ENCODE measurements around the gene GALNS. TPM values are rescaled to one million over a fixed set of nuclear protein-coding genes. Genes with fewer than 3 reads are reported as not detected.

The GALNS gene
- total RNA-seq, 2 donors from 2014 or later: 24.8 to 38.7 TPM

DNA sequence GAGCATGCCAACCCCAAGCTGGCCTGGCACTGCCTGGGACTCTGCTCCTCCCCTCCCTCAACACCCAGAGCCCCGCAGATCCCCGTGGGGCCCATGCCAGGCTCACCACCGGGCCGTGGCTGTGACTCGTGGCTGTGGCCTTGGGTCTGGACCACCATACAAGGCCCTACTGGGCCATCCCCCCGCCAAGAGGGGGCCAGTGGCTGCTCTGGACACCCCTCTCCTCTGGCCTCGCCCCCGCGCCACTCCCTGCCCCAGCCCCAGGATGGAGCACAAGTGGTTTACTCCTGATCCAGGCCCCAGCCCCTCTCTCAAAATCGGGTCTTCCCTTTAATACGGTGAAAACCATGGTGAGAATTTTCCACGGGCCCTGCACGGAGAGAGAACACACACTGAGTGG lies 6.7 kb upstream of the GALNS start:
- TF ChIP-seq, protein P1, sequence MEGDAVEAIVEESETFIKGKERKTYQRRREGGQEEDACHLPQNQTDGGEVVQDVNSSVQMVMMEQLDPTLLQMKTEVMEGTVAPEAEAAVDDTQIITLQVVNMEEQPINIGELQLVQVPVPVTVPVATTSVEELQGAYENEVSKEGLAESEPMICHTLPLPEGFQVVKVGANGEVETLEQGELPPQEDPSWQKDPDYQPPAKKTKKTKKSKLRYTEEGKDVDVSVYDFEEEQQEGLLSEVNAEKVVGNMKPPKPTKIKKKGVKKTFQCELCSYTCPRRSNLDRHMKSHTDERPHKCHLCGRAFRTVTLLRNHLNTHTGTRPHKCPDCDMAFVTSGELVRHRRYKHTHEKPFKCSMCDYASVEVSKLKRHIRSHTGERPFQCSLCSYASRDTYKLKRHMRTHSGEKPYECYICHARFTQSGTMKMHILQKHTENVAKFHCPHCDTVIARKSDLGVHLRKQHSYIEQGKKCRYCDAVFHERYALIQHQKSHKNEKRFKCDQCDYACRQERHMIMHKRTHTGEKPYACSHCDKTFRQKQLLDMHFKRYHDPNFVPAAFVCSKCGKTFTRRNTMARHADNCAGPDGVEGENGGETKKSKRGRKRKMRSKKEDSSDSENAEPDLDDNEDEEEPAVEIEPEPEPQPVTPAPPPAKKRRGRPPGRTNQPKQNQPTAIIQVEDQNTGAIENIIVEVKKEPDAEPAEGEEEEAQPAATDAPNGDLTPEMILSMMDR (IDR thresholded peaks at IDR 0.05): no peak
- no peak overlapping the region for H3K27ac ChIP-seq
- ATAC-seq (ENCODE audit: insufficient number of reproducible peaks, low FRiP score, low read depth) (no peak), DNase-seq (ENCODE audit: low spot score) (no peak)
- peaks cover 32% of the 10 kb centered on the region for H3K36me3 ChIP-seq
- peaks cover 1 to 4% of the 10 kb centered on the region in 2 donors for H3K4me1 ChIP-seq (ENCODE audit: control insufficient read depth in 1 of 2, low read depth in 2 of 2)
- no peak overlapping the region for H3K4me3 ChIP-seq
- no peaks in the 10 kb centered on the region for H3K9me3 ChIP-seq
- no peaks in the 10 kb centered on the region for H3K27me3 ChIP-seq (replicated peaks; ENCODE audit: insufficient read depth)

DNA sequence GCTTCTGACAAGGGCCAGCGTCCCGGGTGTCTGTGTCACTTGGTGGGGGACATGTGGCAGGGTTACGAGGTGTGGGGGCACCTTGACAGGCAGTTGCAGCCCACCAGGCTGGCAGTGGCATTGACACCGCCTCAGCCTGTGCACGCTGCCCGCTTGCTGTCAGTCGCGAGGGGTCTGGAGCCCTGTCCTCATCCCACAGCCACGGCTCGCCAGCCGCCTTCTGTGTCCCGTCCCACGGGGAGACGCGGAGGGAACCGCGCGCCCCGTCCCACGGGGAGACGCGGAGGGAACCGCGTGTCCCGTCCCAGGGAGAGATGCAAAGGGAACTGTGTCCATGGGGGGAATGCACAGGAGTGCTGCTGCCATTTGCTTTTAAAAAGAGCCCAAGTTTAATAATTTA lies 6.2 kb upstream of the GALNS start:
- no peak overlapping the region for H3K4me3 ChIP-seq
- no peaks in the 10 kb centered on the region for H3K27me3 ChIP-seq (replicated peaks; ENCODE audit: insufficient read depth)
- peaks cover 6 to 9% of the 10 kb centered on the region in 2 donors for H3K4me1 ChIP-seq (ENCODE audit: control insufficient read depth in 1 of 2, low read depth in 2 of 2)
- no peak for ATAC-seq (ENCODE audit: insufficient number of reproducible peaks, low FRiP score, low read depth)
- peaks cover 32% of the 10 kb centered on the region for H3K36me3 ChIP-seq
- TF ChIP-seq, protein P1 (IDR thresholded peaks at IDR 0.05): no peak
- H3K27ac ChIP-seq: no peak overlapping the region
- DNase-seq (ENCODE audit: low spot score): no peak
- H3K9me3 ChIP-seq: no peaks in the 10 kb centered on the region

DNA sequence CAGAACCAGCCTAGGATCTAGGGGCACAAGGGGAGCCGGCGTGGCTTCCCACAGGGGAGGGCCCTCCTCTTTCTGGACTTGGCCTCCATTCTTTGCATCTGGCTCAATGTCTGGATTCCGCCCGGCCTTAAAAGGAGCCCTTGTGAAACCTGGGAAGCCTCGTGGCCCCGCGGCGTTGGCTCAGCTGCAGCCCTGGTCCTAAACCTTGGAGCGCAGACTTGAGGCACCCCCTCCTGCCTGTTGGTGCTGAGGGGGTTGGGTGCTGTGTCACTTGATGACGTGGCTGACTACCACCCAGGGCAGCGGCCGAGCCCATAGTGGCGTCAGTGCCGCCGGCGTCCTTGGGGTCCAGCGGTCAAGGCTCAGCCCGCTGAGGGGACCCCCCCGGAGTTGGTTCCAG lies 4.6 kb upstream of the GALNS start:
- H3K36me3 ChIP-seq: peaks cover 32% of the 10 kb centered on the region
- H3K4me3 ChIP-seq: no peak overlapping the region
- H3K27ac ChIP-seq: no peak overlapping the region
- ATAC-seq (ENCODE audit: insufficient number of reproducible peaks, low FRiP score, low read depth): no peak
- TF ChIP-seq, protein P1 (IDR thresholded peaks at IDR 0.05): no peak
- no peaks in the 10 kb centered on the region for H3K9me3 ChIP-seq
- H3K4me1 ChIP-seq (ENCODE audit: control insufficient read depth in 1 of 2, low read depth in 2 of 2): peaks cover 9 to 12% of the 10 kb centered on the region in 2 donors
- H3K27me3 ChIP-seq (replicated peaks; ENCODE audit: insufficient read depth): no peaks in the 10 kb centered on the region
- no peak for DNase-seq (ENCODE audit: low spot score)

DNA sequence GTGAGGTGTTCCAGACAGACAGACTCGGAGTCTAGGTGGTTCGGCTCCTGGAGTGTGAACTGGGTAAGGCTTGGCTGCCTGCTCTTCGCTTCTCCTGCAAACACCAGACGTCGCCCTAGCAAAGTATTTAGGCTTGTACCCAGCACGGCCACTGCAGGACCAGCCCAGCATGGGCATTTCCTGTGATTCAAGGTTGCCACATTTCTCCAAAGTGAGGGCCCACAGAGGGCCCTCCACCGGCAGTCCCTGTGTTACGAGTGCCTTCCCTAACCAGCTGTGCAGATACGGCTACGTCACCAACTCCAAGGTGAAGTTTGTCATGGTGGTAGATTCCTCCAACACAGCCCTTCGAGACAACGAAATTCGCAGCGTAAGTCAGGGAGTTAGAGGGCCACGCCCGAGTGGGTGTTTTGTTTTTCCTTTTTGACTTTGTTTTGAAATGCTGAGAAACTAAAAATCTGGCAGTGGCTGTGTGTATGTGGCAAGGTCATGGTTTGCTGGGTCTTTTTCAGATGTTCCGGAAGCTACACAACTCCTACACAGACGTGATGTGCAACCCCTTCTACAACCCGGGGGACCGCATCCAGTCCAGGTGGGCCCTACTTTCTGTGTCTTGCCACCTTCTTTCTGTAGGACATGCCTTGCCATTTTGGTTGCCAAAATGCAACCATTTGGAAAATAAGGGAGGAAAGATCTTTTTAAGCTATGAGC lies 2.8 kb upstream of the GALNS start:
- TF ChIP-seq, protein P1 (IDR thresholded peaks at IDR 0.05): no peak
- H3K9me3 ChIP-seq: no peaks in the 10 kb centered on the region
- no peak overlapping the region for H3K4me3 ChIP-seq
- H3K4me1 ChIP-seq (ENCODE audit: control insufficient read depth in 1 of 2, low read depth in 2 of 2): peaks cover 21 to 25% of the 10 kb centered on the region in 2 donors
- no peaks in the 10 kb centered on the region for H3K27me3 ChIP-seq (replicated peaks; ENCODE audit: insufficient read depth)
- DNase-seq (ENCODE audit: low spot score) (no peak), ATAC-seq (ENCODE audit: insufficient number of reproducible peaks, low FRiP score, low read depth) (no peak)
- peaks cover 32% of the 10 kb centered on the region for H3K36me3 ChIP-seq
- no peak overlapping the region for H3K27ac ChIP-seq

DNA sequence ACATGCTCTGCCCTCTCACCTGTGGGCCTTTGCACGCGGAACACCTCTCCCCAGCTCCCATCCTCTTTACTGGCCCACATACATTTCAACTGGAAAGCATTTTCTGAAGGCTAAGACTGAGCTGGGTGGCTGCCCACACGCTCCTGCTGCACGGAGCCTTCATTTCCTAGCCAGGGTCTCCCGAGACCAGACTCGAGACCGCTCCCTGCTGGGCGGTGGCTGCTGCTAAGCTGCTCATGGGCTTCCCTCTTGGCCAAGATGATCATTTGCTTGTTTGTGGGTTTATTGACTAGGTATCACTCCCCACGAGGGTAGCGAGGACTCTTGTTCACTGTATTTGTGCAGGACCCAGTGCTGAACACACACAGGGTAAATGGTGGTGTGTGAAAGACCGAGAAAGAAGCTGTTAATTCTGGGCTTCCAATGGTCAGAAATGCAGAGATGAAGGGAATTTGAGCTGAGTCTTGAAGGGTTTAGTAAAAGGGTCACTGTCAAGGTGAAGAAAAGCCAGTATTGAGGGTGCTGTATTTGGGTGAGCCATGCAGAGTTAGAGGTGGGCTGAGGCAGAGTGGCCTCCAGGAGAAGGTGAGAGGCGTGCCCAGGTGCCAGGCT lies 1.1 kb upstream of the GALNS start:
- H3K27ac ChIP-seq: peak overlapping the region in 1 of 2 donors; percentile 71
- peak overlapping the region; percentile 91 for H3K4me3 ChIP-seq
- TF ChIP-seq, protein P1 (IDR thresholded peaks at IDR 0.05): peak; percentile 36
- no peak for ATAC-seq (ENCODE audit: insufficient number of reproducible peaks, low FRiP score, low read depth)
- peaks cover 21 to 25% of the 10 kb centered on the region in 2 donors for H3K4me1 ChIP-seq (ENCODE audit: control insufficient read depth in 1 of 2, low read depth in 2 of 2)
- no peaks in the 10 kb centered on the region for H3K27me3 ChIP-seq (replicated peaks; ENCODE audit: insufficient read depth)
- no peak for DNase-seq (ENCODE audit: low spot score)
- peaks cover 30% of the 10 kb centered on the region for H3K36me3 ChIP-seq
- no peaks in the 10 kb centered on the region for H3K9me3 ChIP-seq
